HG03175 (cell line): ENCODE data around the gene SORCS2.

Experiments used
- ATAC-seq: cut with Tn5 transposase; IDR thresholded peaks from one replicate; pipeline ENCODE4 v1.9.1; 2021; ENCODE audit warnings: mild to moderate bottlenecking, moderate library complexity; ENCODE audit not compliant: unreplicated experiment

SORCS2 gene

GRCh38 chr4:7620086-7620813 is 427.9 kb downstream of the SORCS2 start:
- no peak for ATAC-seq

- no peak for ATAC-seq
Observed at GRCh38 chr4:7620814-7621176, 428.5 kb downstream of the SORCS2 start.

GRCh38 chr4:7621252-7622035 is 429.1 kb downstream of the SORCS2 start:
- no peak for ATAC-seq

GRCh38 chr4:7622371-7622770 is 430.0 kb downstream of the SORCS2 start:
- ATAC-seq, result no peak

GRCh38 chr4:7623468-7623867 is 431.1 kb downstream of the SORCS2 start:
- no peak for ATAC-seq

GRCh38 chr4:7624396-7624980 is 432.1 kb downstream of the SORCS2 start:
- ATAC-seq, result no peak

- no peak for ATAC-seq
Observed at GRCh38 chr4:7625071-7625470, 432.7 kb downstream of the SORCS2 start.

GRCh38 chr4:7626531-7626930 is 434.2 kb downstream of the SORCS2 start:
- ATAC-seq, result no peak

- ATAC-seq, result no peak
Observed at GRCh38 chr4:7627251-7628250, 435.2 kb downstream of the SORCS2 start.

GRCh38 chr4:7628432-7628831 is 436.1 kb downstream of the SORCS2 start:
- ATAC-seq, result no peak

- ATAC-seq, result no peak
Observed at GRCh38 chr4:7629501-7630254, 437.3 kb downstream of the SORCS2 start.

GRCh38 chr4:7630568-7631287 is 438.4 kb downstream of the SORCS2 start:
- no peak for ATAC-seq

- ATAC-seq, result no peak
Observed at GRCh38 chr4:7631288-7632014, 439.1 kb downstream of the SORCS2 start.

- ATAC-seq, result no peak
Observed at GRCh38 chr4:7632341-7632740, 440.0 kb downstream of the SORCS2 start.

- no peak for ATAC-seq
Observed at GRCh38 chr4:7632971-7633370, 440.6 kb downstream of the SORCS2 start.

GRCh38 chr4:7634661-7635251 is 442.4 kb downstream of the SORCS2 start:
- no peak for ATAC-seq

GRCh38 chr4:7635445-7636239 is 443.3 kb downstream of the SORCS2 start:
- ATAC-seq, result no peak

GRCh38 chr4:7636240-7636508 is 443.8 kb downstream of the SORCS2 start:
- no peak for ATAC-seq
